ENCODE measurements around the gene DHDDS.

GRCh38 chr1:26474818-26475217 is 42.7 kb downstream of the DHDDS start:
- no peak for TF ChIP-seq CTCF (IDR thresholded peaks at IDR 0.05)
- no peak for TF ChIP-seq POLR2A (IDR thresholded peaks at IDR 0.05)
